Measurements from ENCODE around the gene POPDC3.
"Not testable (repeated sequence)": the region's sequence is repeated elsewhere in the genome, so short reads cannot be mapped to it uniquely, and the experiment has no call there.

POPDC3 gene

DNA sequence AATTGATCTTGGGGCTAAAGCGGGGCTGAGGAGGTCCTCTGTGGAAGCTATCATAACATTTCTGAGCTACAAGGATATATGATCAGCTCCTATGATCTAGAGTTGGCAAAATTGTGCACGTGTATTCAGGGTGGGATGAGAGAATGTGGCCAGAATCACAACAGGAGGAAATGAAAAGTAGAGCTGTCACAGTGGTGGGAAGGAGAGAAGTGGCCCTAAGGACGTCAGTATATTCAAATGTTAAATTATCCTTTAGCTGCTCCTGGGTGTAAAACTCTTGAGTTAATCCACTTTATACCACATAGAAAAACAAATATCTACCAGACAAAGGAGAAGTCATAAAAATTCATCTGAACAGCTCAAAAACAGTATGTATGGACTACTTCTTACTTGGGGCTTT is 14.8 kb upstream of the POPDC3 start:
- no peak for DNase-seq

DNA sequence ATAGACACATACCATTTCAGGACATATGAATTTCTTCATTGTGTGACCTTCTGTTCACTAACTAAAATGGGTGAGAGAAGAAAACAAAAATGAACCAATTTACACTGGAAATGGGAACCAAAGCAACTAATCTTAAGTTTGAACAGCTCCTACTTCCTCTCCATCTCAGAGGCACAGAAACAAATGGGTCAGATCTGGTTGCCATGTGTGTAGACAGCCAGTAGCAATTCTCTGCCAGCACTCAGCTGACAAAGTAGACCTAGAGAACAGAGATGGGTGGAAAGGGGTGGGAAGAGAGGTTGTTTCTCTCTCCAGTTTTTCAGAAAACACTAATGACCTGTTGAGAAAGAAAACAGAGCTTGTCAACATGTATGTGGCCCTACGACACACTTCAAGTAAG is 14.3 kb upstream of the POPDC3 start:
- DNase-seq = no peak

DNA sequence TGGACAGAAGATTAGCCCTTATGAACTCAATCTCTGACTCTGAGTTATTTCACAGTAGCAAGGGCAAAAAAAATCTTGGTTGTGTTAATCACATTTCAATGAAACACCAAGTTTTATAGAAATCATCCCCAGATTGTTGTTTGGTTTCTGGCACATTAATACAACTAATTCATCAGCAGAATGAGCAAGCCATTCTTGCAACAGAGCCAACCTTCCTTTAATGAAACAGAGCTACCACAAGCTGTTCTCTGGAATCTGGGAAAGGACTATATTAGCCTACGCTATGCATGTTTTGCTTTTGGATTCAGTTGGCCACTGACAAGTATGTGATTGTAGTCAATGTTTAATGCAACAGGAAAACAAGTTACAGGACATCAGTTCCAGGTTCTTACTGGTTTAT is 13.8 kb upstream of the POPDC3 start:
- DNase-seq = no peak

DNA sequence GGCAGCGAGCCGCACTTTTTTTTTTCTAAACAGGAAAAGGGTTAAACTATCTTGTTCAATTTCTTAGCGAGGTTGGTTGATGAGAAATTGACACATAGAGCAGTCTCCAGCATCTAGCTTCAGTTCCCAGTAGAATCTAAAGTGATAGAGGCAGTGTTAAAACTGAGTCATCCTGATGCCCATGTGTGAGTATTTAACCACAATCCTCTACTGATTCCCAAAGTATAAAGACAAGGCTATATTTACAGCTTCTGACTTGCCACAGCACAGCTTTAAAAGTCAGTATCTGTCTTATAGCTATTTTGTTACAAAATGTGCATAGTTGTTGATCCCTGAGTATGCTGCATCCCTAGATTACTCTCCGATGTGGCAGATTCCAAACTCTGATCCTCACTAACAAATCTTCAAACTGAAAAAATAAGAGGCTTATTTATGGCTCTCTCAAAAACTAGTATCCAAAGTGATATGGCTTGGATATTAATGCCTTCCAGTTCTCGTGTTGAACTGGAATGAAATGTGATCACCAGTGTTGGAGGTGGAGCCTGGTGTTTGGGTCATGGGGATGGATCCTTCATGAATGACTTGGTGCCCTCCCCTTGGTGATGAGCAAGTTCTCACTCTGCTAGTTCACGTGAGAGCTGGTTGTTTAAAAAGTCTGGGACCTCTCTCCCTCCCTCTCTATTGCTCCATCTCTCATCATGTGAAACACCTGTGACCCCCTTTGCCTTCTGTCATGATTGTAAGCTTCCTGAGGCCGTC is 13.1 kb upstream of the POPDC3 start:
- DNase-seq = no peak

DNA sequence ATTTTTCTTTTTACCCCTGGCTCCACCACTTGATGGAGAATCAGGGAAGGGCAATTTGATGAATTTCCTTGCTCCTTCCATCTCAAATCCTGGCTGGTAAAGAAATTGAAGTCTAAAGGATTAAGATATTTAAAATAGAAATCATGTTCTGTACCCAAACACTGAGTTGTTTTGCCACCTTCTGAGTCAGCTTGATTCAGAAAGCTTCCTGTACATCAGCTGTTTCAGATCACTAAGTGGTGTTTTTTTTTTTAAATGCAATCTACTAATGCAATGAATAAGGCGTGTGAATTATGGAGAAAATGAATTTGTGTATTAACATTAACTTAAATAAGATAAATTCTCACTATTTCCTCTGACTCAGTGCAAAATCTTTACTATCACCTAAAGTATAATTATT is 11.5 kb upstream of the POPDC3 start:
- no peak for DNase-seq

DNA sequence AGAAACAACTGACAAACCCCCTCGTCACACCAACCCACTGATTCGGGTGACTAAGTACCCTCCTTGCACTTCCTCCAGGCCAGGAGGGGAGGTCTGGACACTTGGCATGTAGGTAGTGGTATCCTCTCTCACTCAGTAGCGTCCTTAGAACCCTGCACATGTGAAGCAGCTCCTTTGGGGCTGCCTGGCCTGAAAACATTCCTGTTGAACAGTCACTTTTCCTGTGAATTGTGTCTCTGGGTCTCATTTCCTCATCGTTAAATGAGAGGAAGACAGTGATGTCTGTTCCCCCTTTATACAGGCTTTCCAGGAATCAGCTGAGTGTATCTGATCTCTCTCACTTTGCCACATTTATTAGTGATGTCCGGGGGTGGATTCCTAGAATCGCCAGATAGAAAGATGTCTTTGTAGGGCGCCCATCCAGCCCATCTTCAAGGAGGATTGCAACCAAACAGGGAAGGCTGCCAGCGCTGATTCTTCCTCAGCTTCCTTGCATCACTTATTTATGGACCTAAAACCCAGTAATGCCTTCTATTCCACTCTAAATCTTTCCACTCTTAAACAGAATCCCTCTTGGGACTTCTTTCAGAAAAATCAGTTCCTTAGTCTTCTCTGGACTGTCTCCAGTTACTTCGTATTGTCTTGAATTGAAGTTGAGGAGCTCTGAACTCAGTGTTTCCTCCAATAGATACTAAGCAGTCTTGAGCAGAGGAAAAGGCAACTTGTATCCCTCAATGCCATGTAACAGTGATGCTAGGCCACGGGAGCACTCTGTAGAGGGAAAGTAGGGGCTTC is 9.4 kb upstream of the POPDC3 start:
- DNase-seq = no peak

DNA sequence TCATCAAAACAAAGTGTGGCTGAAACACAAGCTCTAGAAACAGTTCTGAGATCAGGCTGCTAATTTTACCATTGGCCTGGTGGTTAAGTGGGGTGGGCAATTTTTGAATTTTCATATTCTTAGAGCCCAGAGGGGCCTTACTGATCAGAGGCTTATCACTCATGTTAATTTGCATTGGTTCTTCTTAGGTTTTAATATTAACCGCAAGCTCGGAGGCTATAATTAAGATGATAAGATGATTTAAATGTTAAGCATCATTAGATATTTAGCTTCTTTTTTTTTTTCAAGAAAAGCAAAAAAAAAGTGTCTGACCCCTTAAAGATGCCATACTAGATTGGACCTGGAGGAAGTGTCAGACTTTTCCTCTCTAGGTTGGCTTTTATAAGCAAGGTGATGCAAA is 8.4 kb upstream of the POPDC3 start:
- DNase-seq = no peak

DNA sequence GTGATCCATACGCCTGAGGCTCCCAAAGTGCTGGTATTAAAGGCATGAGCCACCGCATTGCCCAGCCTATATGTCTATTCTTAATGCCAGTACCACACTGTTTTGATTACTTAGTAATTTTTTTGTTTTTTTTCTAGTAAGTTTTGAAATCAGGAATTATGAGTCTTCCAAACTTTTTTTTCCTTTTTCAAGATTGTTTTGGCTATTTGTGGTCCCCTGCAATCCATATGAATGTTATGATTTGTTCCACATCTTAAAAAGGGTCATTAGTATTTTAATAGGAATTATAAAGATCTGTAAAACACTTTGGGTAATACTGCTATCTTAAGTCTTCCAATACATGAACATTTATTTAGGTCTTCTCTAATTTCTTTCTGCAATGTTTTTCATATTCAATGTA is 6.8 kb upstream of the POPDC3 start:
- DNase-seq = no peak

DNA sequence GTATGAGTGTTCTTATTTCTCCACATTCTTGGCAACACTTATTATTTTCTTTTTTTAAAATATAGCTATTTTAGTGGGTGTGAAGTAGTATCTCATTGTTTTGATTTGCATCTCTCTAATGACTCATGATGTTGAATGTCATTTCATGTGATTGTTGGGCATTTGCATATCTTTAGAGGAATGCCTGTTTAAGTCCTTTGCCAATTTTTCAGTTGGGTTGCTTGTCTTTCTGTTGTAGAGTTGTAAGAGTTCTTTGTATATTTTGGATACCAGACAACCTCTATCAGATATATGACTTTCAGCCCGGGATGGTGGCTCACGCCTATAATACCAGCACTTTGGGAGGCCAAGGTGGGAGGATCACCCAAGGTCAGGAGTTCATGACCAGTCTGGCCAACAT is 5.1 kb upstream of the POPDC3 start:
- no peak for DNase-seq

DNA sequence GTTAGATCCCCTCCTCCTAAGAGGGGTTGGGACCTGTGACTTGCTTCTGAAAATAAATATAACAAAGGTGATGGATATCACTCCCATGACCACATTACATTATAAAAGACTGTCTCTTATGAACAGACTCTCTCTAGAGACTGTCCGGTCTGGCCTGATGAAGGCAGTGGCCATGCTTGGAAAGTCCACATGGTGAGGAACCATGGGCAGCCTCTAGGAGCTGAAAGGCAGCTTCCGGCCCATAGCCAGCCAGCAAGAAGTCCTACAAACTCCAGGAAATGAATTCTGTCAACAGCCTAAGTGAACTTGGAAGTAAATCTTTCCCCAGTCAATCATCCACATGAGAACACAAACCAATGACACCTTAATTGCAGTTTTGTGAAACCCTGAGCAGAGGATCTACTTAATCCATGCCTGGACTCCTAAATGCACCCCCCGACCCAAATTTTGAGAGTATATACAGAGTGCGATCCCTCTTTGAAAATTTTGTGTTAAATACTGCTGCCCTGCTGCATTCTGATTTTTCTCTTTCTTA is 2.2 kb upstream of the POPDC3 start:
- DNase-seq = no peak

DNA sequence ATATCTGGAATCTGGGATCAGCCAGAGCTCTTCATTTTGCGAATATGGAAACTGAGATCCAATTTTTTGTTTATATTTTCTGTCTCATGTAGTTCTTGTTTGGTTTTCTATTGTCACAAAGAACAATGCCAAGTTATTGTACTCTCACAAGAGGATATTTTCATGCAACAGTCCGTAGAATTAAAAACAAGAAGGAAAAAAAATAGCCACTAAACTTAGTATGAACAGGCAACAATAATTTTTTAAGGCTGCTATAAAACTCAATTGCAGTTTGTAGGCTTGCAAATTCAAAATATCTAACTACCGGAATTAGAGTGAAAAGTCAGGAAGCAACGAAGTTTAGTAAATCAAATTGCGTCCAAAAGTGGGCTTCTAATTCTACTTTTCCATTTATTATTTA is 1.2 kb downstream of the POPDC3 start:
- no peak for DNase-seq

DNA sequence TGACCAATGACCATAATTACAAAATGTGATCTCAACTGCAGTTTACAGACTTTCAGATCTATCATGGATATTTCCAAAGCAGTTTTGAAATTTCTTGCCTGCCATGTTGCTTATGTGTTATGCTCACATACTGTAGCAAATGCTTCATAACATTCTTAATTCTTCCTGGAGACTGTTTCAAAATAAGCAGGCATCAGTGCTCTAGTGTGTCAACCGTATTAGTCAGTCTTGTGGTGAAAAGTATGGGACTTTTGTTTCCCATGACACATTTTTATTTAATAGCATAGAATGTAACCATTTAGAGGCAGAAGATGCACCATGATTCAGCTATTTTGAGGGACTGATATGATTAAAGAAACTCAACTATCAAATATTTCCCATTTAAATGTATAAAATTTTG is 1.7 kb downstream of the POPDC3 start:
- DNase-seq = no peak

DNA sequence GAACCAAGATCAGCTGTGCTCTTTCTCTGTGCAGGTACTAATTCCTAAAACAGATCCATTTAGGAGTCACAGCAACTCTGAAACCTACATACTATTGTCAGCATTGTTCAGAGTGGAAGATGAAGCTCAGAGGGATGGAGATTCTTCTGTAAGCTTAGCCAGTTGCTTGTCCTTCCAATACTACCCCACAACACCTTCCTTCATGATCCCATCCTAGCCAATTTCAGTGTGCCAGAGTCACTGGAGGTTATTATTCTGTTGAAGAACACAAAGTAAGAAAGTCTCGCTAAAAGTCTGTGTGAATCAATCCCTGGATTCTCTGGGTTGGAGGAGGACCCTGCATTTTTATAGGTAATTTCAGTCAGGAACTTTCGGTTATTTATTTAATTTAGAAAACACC is 2.3 kb downstream of the POPDC3 start:
- no peak for DNase-seq

DNA sequence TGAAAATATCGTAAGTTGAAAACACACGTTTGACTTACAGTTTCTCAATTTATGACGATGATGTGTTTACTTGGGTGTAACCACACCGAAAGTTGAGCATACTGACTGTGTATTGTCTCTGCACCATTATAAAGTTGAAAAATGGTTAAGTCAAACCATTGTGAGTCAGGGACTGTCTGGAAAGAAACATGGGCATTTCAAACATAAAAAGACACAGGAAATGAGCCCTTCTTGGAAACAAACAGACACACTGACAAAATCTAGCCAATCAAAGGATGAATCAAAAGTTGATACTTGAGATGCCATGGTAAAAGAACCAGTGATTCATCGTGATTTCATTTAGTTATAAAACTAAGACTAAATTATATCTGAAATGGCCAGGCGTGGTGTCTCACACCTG is 5.3 kb downstream of the POPDC3 start:
- DNase-seq = no peak

DNA sequence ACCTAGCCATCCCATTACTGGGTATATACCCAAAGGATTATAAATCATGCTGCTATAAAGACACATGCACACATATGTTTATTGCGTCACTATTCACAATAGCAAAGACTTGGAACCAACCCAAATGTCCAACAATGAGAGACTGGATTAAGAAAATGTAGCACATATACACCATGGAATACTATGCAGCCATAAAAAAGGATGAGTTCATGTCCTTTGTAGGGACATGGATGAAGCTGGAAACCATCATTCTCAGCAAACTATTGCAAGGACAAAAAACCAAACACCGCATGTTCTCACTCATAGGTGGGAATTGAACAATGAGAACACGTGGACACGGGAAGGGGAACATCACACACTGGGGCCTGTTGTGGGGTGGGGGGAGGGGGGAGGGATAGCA is 7.3 kb downstream of the POPDC3 start:
- not testable (repeated sequence) for DNase-seq

DNA sequence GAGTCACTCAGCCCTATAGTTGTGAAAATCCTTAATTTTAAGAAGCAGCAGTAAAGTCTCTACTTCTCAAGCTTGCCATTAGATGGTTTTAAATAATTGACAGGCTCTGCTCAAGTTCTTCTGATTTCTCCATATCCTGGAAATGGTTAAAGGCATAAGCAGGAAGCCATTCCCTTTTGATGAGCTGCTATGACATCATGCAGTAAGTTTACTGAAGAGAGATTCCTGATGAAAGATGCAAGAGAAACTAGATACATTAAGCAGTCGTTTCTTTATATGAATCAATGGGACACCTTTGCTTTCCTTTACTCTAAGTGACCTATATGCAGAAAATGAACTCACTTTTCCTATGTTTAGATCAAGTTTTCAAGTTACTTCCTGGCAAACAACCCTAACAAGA is 9.8 kb downstream of the POPDC3 start:
- DNase-seq = no peak

DNA sequence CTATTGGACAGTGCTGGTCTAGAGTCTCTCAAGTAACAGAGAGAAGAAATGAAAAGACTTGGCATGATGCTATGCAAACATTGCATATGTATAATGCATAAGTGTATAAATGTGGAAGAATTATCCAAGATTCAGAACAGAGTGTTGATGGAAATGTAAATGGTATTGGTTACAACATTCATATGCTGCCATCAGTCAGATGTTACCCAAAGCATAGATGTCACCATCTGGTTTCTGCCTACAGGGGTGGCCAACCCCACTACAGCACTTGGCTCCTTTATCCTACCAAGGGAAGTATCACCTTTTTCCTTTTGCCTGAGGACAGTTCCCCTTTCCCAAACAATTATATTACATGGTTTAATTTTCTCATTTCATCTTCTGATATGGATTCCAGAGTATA is 11.9 kb downstream of the POPDC3 start:
- DNase-seq = no peak

DNA sequence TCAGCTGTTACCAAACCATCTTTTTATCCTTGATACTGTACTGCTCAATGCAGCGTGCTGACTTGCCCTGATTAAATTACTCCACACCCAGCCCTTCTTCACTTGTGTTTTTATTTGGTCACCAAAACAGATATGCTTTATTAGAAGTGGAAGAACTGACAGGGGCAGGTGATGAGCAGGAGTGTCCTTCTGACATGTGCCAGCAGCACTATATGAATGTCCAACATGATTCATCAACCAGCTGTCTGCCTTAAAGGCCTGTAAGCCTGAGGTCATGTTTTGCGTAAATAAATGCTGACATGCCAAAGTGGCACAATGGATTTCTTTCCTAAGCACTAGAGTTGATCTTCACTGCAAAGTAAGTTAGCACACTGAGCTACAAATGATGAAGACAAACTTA is 15.4 kb downstream of the POPDC3 start:
- no peak for DNase-seq

DNA sequence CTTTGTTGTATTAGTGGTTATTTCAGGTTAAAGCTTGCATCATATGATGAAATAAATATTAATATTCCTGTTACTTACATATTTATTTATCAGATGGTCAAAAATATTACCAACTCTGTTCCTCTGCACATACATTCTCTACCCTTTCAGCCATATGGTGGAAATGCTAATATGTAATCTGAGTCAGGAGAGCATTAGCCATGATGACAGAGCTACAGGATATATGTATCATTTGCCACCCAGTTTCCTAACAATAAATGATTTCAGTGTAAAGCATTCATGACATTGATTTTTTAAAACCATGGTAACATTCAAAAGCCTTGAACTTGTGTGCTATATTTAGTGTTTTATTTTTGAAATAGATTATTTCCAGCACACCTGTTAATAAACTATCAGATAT is 16.6 kb downstream of the POPDC3 start:
- DNase-seq = no peak

DNA sequence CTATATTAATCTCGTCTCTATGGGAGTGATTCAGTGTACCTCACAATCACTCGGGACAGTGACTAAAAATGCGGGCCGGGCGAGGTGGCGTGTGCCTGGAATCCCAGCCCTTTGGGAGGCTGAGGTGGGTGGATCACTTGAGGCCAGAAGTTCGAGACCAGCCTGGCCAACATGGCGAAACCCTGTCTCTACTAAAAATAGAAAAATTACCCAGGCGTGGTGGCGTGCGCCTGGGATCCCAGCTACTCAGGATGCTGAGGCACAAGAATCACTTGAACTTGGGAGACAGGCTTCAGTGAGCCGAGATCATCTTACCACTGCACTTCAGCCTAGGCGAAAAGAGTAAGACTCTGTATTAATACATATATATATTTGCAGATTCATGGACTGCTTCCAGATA is 17.4 kb downstream of the POPDC3 start:
- DNase-seq = no peak

DNA sequence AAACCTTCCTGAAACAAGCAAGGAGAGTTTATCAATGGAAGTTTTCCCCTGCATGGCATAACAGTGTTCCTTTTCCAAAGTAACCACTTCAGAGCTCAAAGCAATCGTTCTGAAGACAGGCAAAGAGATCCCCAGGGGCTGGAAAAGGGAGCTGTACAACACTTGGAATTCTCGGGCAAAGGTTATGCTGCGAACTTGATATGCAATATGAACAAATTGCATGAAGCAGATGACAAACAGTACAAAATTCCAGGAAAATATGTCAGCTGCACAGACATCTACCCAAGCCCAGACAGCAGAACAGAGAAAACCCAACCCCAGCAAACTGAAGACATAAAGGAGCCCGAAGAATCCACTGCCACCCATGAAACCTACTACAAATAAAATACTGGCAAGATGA is 18.4 kb downstream of the POPDC3 start:
- DNase-seq = no peak

DNA sequence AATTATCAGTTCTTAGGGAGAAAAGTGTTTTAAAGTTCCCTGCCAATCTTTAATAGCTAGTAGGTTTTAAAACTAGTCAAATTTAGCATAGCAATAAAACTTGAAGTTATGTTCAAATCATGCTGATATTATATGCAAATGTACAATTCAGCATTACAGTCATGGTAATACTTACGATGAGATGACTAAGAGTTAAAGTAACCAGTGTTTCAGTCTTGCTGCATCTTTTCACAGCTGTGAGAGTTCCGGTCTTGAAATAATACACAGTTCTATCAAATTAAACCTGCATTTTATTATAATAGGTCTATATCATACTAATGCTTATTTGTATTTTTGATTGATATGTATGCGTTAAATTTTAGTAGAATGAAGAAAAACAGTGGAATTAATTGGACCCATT is 26.1 kb downstream of the POPDC3 start:
- DNase-seq = no peak

DNA sequence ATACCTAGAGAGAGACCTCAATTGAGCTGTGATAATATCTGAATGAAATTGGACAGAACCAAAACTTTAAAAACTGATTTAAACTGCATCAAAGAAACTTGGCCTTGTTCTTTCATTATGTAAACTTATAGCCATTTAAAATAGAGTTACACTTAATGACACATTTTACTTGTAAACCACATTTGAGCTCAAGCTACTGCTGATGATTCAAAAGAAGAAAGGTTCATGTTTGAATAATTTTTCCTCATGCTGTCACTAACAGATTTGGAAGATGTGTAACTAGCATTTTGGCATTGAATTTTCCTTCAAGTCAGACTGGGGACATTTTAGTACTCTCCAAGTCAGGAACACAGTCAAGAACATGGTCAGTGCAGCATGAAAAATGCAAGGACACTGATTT is 26.9 kb downstream of the POPDC3 start:
- DNase-seq = no peak

DNA sequence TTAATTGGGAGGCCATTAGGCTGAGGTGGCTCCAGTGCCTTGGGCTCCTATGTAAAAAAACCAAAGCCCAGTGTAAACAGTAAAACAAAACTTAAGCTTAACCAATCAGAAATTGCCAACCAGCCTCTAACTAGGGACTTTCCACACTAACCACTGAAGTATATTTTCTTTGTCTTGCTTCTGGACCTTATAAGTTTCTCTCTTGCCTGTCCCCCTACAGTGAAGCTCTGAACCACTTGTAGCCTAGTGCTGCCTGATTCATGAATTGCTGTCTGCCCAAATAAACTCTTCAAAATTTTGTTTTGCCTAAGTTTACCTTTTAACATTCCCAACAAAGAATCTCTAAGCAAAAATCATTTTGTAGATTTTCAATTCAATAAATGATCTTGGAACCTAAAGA is 28.2 kb downstream of the POPDC3 start:
- DNase-seq = no peak

Data from right kidney (tissue), 1 donor.